CD14-positive monocyte (primary cell): ENCODE data around the gene LYPD4. TPM values are rescaled to one million over a fixed set of nuclear protein-coding genes. Genes with fewer than 3 reads are reported as not detected.

Experiments used
- DNase-seq, 3 donors: peaks; one replicate each; pipeline ENCODE4 v3.0.0-alpha.2; 2011 to 2022
- H2AFZ ChIP-seq: 2 replicates; pipeline ENCODE4 v1.6.0; 2012; ENCODE audit warnings: mild to moderate bottlenecking, low read depth, low read length, inconsistent platforms; ENCODE audit not compliant: insufficient read depth, poor library complexity, severe bottlenecking
- H3K27ac ChIP-seq, 2 donors: 1 replicate in 1 of 2; 2 replicates in 1 of 2; pipeline ENCODE4 v1.5.1; 2012 to 2013; ENCODE audit warnings: low read length in 2 of 2, control low read depth in 1 of 2, inconsistent platforms in 1 of 2, low read depth in 1 of 2, mild to moderate bottlenecking in 1 of 2
- H3K27me3 ChIP-seq, 2 donors: one replicate each; pipeline versions ENCODE4 v1.6.0 to v1.6.1; 2011 to 2013; ENCODE audit warnings: low read length in 2 of 2; ENCODE audit not compliant: control insufficient read depth in 2 of 2, insufficient read depth in 2 of 2
- H3K36me3 ChIP-seq, 2 donors: replicated peaks in 1 of 2; 1 replicate in 1 of 2; 2 replicates in 1 of 2; pipeline versions ENCODE4 v1.5.1 to v1.6.1; 2012 to 2013; ENCODE audit warnings: low read length in 2 of 2, control low read depth in 1 of 2, inconsistent platforms in 1 of 2, mild to moderate bottlenecking in 1 of 2; ENCODE audit not compliant: insufficient read depth in 2 of 2, control insufficient read depth in 1 of 2
- H3K4me1 ChIP-seq, 2 donors: 1 replicate in 1 of 2; 2 replicates in 1 of 2; pipeline versions ENCODE4 v1.5.1 to v1.6.1; 2012 to 2013; ENCODE audit warnings: low read length in 2 of 2, control low read depth in 1 of 2, inconsistent platforms in 1 of 2, mild to moderate bottlenecking in 1 of 2, moderate library complexity in 1 of 2; ENCODE audit not compliant: insufficient read depth in 2 of 2, control insufficient read depth in 1 of 2
- H3K4me2 ChIP-seq: replicated peaks from 2 replicates; pipeline ENCODE3; 2012; ENCODE audit warnings: low read length, moderate library complexity, mild to moderate bottlenecking; ENCODE audit not compliant: poor library complexity, severe bottlenecking; ENCODE audit errors: extremely low read depth
- H3K4me3 ChIP-seq, 3 experiments: fragments of 200-600 bp in 1 of 3; sonication (generic) in 1 of 3; replicated peaks in 1 of 3; 1 replicate in 2 of 3; 2 replicates in 1 of 3; pipeline ENCODE4 v1.5.1; 2011 to 2013; ENCODE audit warnings: low read length in 3 of 3, mild to moderate bottlenecking in 3 of 3, control low read depth in 2 of 3, low read depth in 2 of 3, inconsistent platforms in 1 of 3, moderate library complexity in 1 of 3
- H3K79me2 ChIP-seq: 2 replicates; pipeline ENCODE4 v1.6.0; 2012; ENCODE audit warnings: mild to moderate bottlenecking, control low read depth, inconsistent platforms, low read length, moderate library complexity; ENCODE audit not compliant: insufficient read depth
- H3K9ac ChIP-seq: 2 replicates; pipeline ENCODE4 v1.6.0; 2017; ENCODE audit warnings: low read length, mild to moderate bottlenecking; ENCODE audit not compliant: insufficient read depth, poor library complexity, severe bottlenecking
- H3K9me3 ChIP-seq, 2 donors: replicated peaks in 1 of 2; 1 replicate in 1 of 2; 2 replicates in 1 of 2; pipeline versions ENCODE4 v1.5.1 to v1.6.1; 2012 to 2013; ENCODE audit warnings: low read length in 2 of 2, control low read depth in 1 of 2; ENCODE audit not compliant: control insufficient read depth in 1 of 2, insufficient read depth in 1 of 2
- H4K20me1 ChIP-seq: 2 replicates; pipeline ENCODE4 v1.6.0; 2012; ENCODE audit warnings: mild to moderate bottlenecking, low read length, control low read depth, moderate library complexity; ENCODE audit not compliant: insufficient read depth
- H3K27ac Mint-ChIP-seq, 7 donors: one replicate each; pipeline ENCODE4 v1.8.0; 2020; ENCODE audit warnings: mild to moderate bottlenecking in 7 of 7, mixed read lengths in 7 of 7, moderate library complexity in 6 of 7, inconsistent platforms in 2 of 7
- H3K27me3 Mint-ChIP-seq, 3 donors: one replicate each; pipeline ENCODE4 v1.8.0; 2021 to 2022; ENCODE audit warnings: low read depth in 3 of 3, mild to moderate bottlenecking in 3 of 3, mixed read lengths in 3 of 3, moderate library complexity in 3 of 3, inconsistent platforms in 1 of 3
- H3K36me3 Mint-ChIP-seq, 2 donors: one replicate each; pipeline ENCODE4 v1.8.0; 2020; ENCODE audit warnings: mixed read lengths in 2 of 2, inconsistent platforms in 1 of 2, mild to moderate bottlenecking in 1 of 2
- H3K4me1 Mint-ChIP-seq: one replicate; pipeline ENCODE4 v1.8.0; 2020; ENCODE audit warnings: mild to moderate bottlenecking, mixed read lengths
- H3K4me3 Mint-ChIP-seq, 2 donors: one replicate each; pipeline ENCODE4 v1.8.0; 2020; ENCODE audit warnings: mild to moderate bottlenecking in 2 of 2, mixed read lengths in 2 of 2, moderate library complexity in 1 of 2
- H3K9me3 Mint-ChIP-seq, 7 donors: one replicate each; pipeline ENCODE4 v1.8.0; 2020 to 2022; ENCODE audit warnings: mixed read lengths in 7 of 7, mild to moderate bottlenecking in 6 of 7, moderate library complexity in 6 of 7, inconsistent platforms in 2 of 7
- WGBS: methylation state at CpG from one replicate; pipeline ENCODE4 v1.1.5; 2013; ENCODE audit warnings: missing lambda C conversion rate; ENCODE audit not compliant: insufficient coverage; 5-methylcytosine and 5-hydroxymethylcytosine counted together
- intact Hi-C, 2 donors: fragments of 100-400 bp; cut with micrococcal nuclease; formaldehyde crosslinking; loops; one replicate each; pipeline versions ENCODE4 v1.15.0 to v1.15.1; 2023
- polyA plus RNA-seq, 3 donors: library from polyadenylated mRNA; depleted of rRNA in 1 of 3; unstranded in 2 of 3; stranded (reverse) in 1 of 3; fragments of 300-500 nt in 2 of 3; fragments of >200 nt in 1 of 3; fragmentation: Illumina TruSeq in 2 of 3; gene quantifications; 1 replicate in 2 of 3; 2 replicates in 1 of 3; pipeline ENCODE4 v1.2.3, GENCODE V29; 2012 to 2021
- TF ChIP-seq, protein P1 (sequence below): fragments of 200-600 bp; IDR thresholded peaks from one replicate; pipeline ENCODE4 v1.8.0; 2022; ENCODE audit warnings: antibody characterized with exemption, mild to moderate bottlenecking

The LYPD4 gene
- polyA plus RNA-seq, 3 donors, result not detected

- Histone ChIP-seq H3K9me3 (no peaks in the 10 kb centered on the region), H3K9ac (no peak overlapping the region), H3K27me3 (peaks cover 2 to 7% of the 10 kb centered on the region in 2 donors), H3K36me3 (no peaks in the 10 kb centered on the region), H4K20me1 (no peaks in the 10 kb centered on the region), H3K4me2 (no peak overlapping the region), H3K4me1 (peaks cover 0 to 5% of the 10 kb centered on the region in 2 donors), H3K79me2 (no peaks in the 10 kb centered on the region), H3K27ac (no peak overlapping the region), H2AFZ (no peak overlapping the region), H3K4me3 (no peak overlapping the region)
- no peaks in the 10 kb centered on the region for H3K9me3 Mint-ChIP-seq
- H3K36me3 Mint-ChIP-seq, result no peaks in the 10 kb centered on the region
- H3K4me3 Mint-ChIP-seq, result no peak overlapping the region
- H3K4me1 Mint-ChIP-seq, result peaks cover 5% of the 10 kb centered on the region
- DNase-seq, result no peak
- TF ChIP-seq, protein P1, sequence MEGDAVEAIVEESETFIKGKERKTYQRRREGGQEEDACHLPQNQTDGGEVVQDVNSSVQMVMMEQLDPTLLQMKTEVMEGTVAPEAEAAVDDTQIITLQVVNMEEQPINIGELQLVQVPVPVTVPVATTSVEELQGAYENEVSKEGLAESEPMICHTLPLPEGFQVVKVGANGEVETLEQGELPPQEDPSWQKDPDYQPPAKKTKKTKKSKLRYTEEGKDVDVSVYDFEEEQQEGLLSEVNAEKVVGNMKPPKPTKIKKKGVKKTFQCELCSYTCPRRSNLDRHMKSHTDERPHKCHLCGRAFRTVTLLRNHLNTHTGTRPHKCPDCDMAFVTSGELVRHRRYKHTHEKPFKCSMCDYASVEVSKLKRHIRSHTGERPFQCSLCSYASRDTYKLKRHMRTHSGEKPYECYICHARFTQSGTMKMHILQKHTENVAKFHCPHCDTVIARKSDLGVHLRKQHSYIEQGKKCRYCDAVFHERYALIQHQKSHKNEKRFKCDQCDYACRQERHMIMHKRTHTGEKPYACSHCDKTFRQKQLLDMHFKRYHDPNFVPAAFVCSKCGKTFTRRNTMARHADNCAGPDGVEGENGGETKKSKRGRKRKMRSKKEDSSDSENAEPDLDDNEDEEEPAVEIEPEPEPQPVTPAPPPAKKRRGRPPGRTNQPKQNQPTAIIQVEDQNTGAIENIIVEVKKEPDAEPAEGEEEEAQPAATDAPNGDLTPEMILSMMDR, result no peak
- intact Hi-C loops, result no loop called here
- no peak overlapping the region for H3K27ac Mint-ChIP-seq
- 69% methylated on average over 3 of the region's 4 CpGs for whole genome bisulfite sequencing
- peaks cover 5 to 11% (median 8%) of the 10 kb centered on the region in 3 donors for H3K27me3 Mint-ChIP-seq
Measured at GRCh38 chr19:41851456-41851855, 7.0 kb upstream of the LYPD4 start.

- intact Hi-C loops, result no loop called here
- no peak overlapping the region for H3K27ac ChIP-seq
- H2AFZ ChIP-seq, result no peak overlapping the region
- Mint-ChIP-seq H3K36me3 (no peaks in the 10 kb centered on the region), H3K4me3 (no peak overlapping the region), H3K9me3 (no peaks in the 10 kb centered on the region), H3K4me1 (peaks cover 5% of the 10 kb centered on the region), H3K27me3 (peaks cover 5 to 12% (median 11%) of the 10 kb centered on the region in 3 donors), H3K27ac (no peak overlapping the region)
- no peaks in the 10 kb centered on the region for H3K36me3 ChIP-seq
- no peaks in the 10 kb centered on the region for H3K9me3 ChIP-seq
- no peak overlapping the region for H3K9ac ChIP-seq
- no peak overlapping the region for H3K4me2 ChIP-seq
- no peaks in the 10 kb centered on the region for H3K79me2 ChIP-seq
- peaks cover 0 to 5% of the 10 kb centered on the region in 2 donors for H3K4me1 ChIP-seq
- TF ChIP-seq, protein P1, result no peak
- no peak overlapping the region for H3K4me3 ChIP-seq
- WGBS, result 92% methylated on average over 3 of the region's 5 CpGs
- H3K27me3 ChIP-seq, result peaks cover 2 to 7% of the 10 kb centered on the region in 2 donors
- no peaks in the 10 kb centered on the region for H4K20me1 ChIP-seq
- no peak for DNase-seq
Measured at GRCh38 chr19:41850381-41850780, 5.9 kb upstream of the LYPD4 start.
